ENCODE results near the gene RNF14.

RNF14 gene

GRCh38 chr5:141982626-141983025 lies 13.7 kb downstream of the RNF14 start:
- Histone ChIP-seq H2AFZ (no peak overlapping the region), H3K27me3 (ENCODE audit: control insufficient read depth, insufficient read depth, low read length) (no peaks in the 10 kb centered on the region), H3K79me2 (peaks cover 7% of the 10 kb centered on the region), H3K9me3 (ENCODE audit: control insufficient read depth, low read length) (no peaks in the 10 kb centered on the region), H3K4me1 (no peaks in the 10 kb centered on the region), H3K27ac (no peak overlapping the region), H3K36me3 (ENCODE audit: control insufficient read depth, insufficient read depth, low read length) (peaks cover 3% of the 10 kb centered on the region), H3K4me2 (ENCODE audit: low read length) (no peak overlapping the region), H3K9ac (no peak overlapping the region), H3K4me3 (ENCODE audit: low read depth, low read length) (no peak overlapping the region)
- no peak for TF ChIP-seq CTCF (IDR thresholded peaks at IDR 0.05)

- Histone ChIP-seq H2AFZ (no peak overlapping the region), H3K79me2 (no peaks in the 10 kb centered on the region), H3K4me2 (ENCODE audit: low read length) (no peak overlapping the region), H3K9me3 (ENCODE audit: control insufficient read depth, low read length) (no peaks in the 10 kb centered on the region), H3K9ac (no peak overlapping the region), H3K4me1 (no peaks in the 10 kb centered on the region), H3K27ac (no peak overlapping the region), H3K36me3 (ENCODE audit: control insufficient read depth, insufficient read depth, low read length) (peaks cover 3% of the 10 kb centered on the region), H3K27me3 (ENCODE audit: control insufficient read depth, insufficient read depth, low read length) (no peaks in the 10 kb centered on the region), H3K4me3 (ENCODE audit: low read depth, low read length) (no peak overlapping the region)
- TF ChIP-seq CTCF (IDR thresholded peaks at IDR 0.05), result no peak
Observed at GRCh38 chr5:141986072-141986471, 17.2 kb downstream of the RNF14 start.

GRCh38 chr5:141989720-141990119 lies 20.8 kb downstream of the RNF14 start:
- H3K36me3 ChIP-seq (ENCODE audit: control insufficient read depth, insufficient read depth, low read length), result peaks cover 3% of the 10 kb centered on the region
- H3K79me2 ChIP-seq, result peaks cover 6% of the 10 kb centered on the region

DNA sequence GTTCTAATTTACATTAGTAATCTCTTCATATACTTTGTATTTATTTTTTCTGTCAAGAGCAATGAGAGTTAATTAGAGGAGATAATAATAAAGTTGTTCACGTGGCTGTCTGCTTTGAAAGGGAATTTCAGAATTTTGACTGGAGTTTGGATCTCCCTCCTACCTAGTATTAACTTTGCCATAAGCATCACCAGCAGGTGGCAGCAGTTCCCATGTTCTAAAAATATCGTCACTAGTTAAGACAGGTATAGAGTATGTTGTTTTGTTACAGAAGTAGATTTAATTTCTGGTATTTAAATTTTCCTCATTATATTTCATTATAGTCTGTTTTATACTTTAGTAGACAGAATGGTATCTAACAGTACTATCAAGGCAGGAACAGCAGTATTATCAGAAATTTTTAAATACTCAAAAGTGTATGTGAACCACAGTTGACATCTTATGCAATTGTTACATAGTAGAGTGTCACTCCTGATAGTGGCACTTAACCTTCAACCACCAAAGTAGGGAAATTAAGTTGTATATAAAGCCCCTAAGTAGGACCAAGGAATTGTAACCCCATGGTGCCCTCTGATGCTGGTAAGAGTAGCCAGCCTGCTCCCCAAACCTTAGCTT lies 23.6 kb downstream of the RNF14 start:
- Histone ChIP-seq H3K27me3 (ENCODE audit: control insufficient read depth, insufficient read depth, low read length) (no peaks in the 10 kb centered on the region), H3K79me2 (peaks cover 6% of the 10 kb centered on the region), H3K4me1 (no peaks in the 10 kb centered on the region), H3K9me3 (ENCODE audit: control insufficient read depth, low read length) (no peaks in the 10 kb centered on the region), H3K36me3 (ENCODE audit: control insufficient read depth, insufficient read depth, low read length) (no peaks in the 10 kb centered on the region), H2AFZ (no peak overlapping the region), H3K4me2 (ENCODE audit: low read length) (no peak overlapping the region), H3K9ac (no peak overlapping the region), H3K4me3 (ENCODE audit: low read depth, low read length) (no peak overlapping the region), H3K27ac (no peak overlapping the region)
- TF ChIP-seq CTCF (IDR thresholded peaks at IDR 0.05), result peak; percentile 89

More at GRCh38 chr5:141989720-141990119, 20.8 kb downstream of the RNF14 start:
- Histone ChIP-seq H3K9me3 (ENCODE audit: control insufficient read depth, low read length) (no peaks in the 10 kb centered on the region), H2AFZ (no peak overlapping the region), H3K4me1 (no peaks in the 10 kb centered on the region), H3K27me3 (ENCODE audit: control insufficient read depth, insufficient read depth, low read length) (no peaks in the 10 kb centered on the region), H3K27ac (no peak overlapping the region), H3K4me2 (ENCODE audit: low read length) (no peak overlapping the region), H3K4me3 (ENCODE audit: low read depth, low read length) (no peak overlapping the region), H3K9ac (no peak overlapping the region)
- no peak for TF ChIP-seq CTCF (IDR thresholded peaks at IDR 0.05)

DNA sequence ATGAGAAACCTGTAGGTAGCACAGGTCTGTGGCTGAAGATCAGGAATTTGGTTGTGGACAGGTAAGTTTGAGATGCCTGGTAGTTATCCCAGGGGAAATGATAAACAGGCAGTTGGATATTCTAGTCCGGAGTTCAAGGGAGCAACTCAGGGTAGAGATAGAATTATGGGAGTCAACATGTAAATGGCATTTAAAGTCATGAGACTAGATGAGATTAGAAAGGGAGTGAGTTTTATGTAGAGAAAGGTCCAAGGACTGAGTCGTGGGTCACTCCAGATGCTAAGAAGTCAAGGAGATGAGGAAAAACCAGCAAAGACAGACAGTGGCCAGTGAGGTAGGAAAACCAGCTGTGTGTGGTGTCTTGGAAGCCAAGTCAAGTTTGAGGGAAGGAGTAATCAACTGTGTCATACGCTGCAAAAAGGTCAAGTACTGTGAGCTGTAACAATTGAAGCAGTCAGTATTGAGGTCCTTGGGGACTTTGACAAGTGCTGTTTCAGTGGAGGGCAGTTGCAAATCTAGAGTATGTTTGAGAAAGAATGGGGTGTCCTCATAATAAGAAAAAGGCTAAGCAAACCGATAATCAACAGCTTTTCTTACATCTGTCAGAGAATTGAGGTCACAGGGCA lies 25.7 kb downstream of the RNF14 start:
- no peaks in the 10 kb centered on the region for H3K36me3 ChIP-seq (ENCODE audit: control insufficient read depth, insufficient read depth, low read length)
- H3K4me2 ChIP-seq (ENCODE audit: low read length), result no peak overlapping the region
- no peak for TF ChIP-seq CTCF (IDR thresholded peaks at IDR 0.05)
- no peak overlapping the region for H3K4me3 ChIP-seq (ENCODE audit: low read depth, low read length)
- no peak overlapping the region for H3K9ac ChIP-seq
- H3K79me2 ChIP-seq, result peaks cover 6% of the 10 kb centered on the region
- H3K27me3 ChIP-seq (ENCODE audit: control insufficient read depth, insufficient read depth, low read length), result no peaks in the 10 kb centered on the region
- H3K27ac ChIP-seq, result no peak overlapping the region
- H3K9me3 ChIP-seq (ENCODE audit: control insufficient read depth, low read length), result no peaks in the 10 kb centered on the region
- no peaks in the 10 kb centered on the region for H3K4me1 ChIP-seq
- no peak overlapping the region for H2AFZ ChIP-seq
